Measurements from ENCODE around the gene ALAD. TPM values are rescaled to one million over a fixed set of nuclear protein-coding genes. Genes with fewer than 3 reads are reported as not detected.

ALAD gene
- total and polyA plus RNA-seq, 2 of the 8 experiments (the other 6 are each of a cell fraction or from before 2014, with no cell fraction given), result 8.2 to 15.3 TPM

DNA sequence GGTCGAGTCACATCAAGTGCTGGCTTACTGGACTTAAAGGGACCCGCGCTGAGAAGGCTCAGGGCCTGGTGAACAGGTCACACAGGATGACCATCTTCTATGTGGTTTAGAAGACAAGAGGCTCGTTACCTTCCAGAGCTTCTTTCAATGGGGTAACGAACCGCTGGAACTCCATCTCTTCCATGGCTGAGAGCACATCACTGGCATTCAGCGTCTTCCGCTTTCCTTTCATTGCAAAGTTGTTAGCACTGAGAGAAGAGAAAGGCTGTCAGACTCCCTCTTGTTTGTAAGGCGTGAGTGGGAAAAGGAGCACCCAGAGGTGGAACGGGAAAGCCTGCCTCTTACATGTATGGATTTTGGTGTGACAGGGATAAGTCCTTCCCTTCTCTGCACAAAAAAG is 8.4 kb upstream of the ALAD start:
- H4K91ac ChIP-seq (replicated peaks; ENCODE audit: insufficient read length, low read length), result no peak overlapping the region
- POLR2A ChIA-PET (ENCODE audit: partially characterized antibody), result interaction anchor here (0.8 to 3.4 kb wide), 27 partner anchors 9 to 988 kb away, joined by 3 to 43 read pairs (median 5); partner anchors contain the start of genes ALAD, CDC26, FKBP15 and HDHD3
- H3K4me2 ChIP-seq (ENCODE audit: insufficient read depth in 1 of 2, low read depth in 2 of 2, low read length in 2 of 2), result peak overlapping the region; percentile 92 to 98
- 56% methylated on average over 10 of the region's 10 CpGs; no CpG with 5 or more reads in 1 of the 2 experiments for WGBS, 2 experiments (ENCODE audit: extremely low coverage in 1 of 2, insufficient coverage in 1 of 2, insufficient read length in 1 of 2, insufficient replicate concordance in 2 of 2, low coverage in 1 of 2, low lambda C conversion rate in 2 of 2, missing lambda C conversion rate in 1 of 2)
- H3K4ac ChIP-seq (replicated peaks; ENCODE audit: insufficient read length, low read depth, low read length), result no peak overlapping the region
- CTCF ChIA-PET (ENCODE audit: partially characterized antibody), result interaction anchor here (0.5 to 2.6 kb wide), 12 partner anchors 11 to 248 kb away, joined by 3 to 7 read pairs (median 4); no protein-coding TSS in a partner anchor
- H3K56ac ChIP-seq (replicated peaks; ENCODE audit: insufficient read length, low read depth, low read length), result no peak overlapping the region
- TF ChIP-seq SAP30 (IDR thresholded peaks at IDR 0.05; ENCODE audit: insufficient read depth, insufficient replicate concordance, low read length) (no peak), POLR2A (IDR thresholded peaks at IDR 0.05; ENCODE audit: control extremely low read depth in 1 of 2, low read depth in 2 of 2, low read length in 2 of 2) (peak in 1 of 2 experiments; percentile 0; a peak in 1 of 3 replicates)
- H3K79me2 ChIP-seq (ENCODE audit: control insufficient read depth in 1 of 2, insufficient read depth in 2 of 2, low read length in 2 of 2), result peaks cover 0 to 22% of the 10 kb centered on the region in 2 experiments; a peak in 3 of 4 replicates
- no peak overlapping the region for H3K23ac ChIP-seq (ENCODE audit: insufficient read length)
- H4K20me1 ChIP-seq (replicated peaks in 1 of 2; ENCODE audit: control insufficient read depth in 1 of 2, insufficient read depth in 2 of 2, low read length in 2 of 2), result no peaks in the 10 kb centered on the region
- H3K4me1 ChIP-seq (replicated peaks in 1 of 4; ENCODE audit: control insufficient read depth in 3 of 4, insufficient read depth in 4 of 4, low read length in 3 of 4), result peaks cover 0 to 10% (median 4%) of the 10 kb centered on the region in 4 experiments; a peak in 1 of 7 replicates
- no peaks in the 10 kb centered on the region for H3K27me3 ChIP-seq (replicated peaks in 1 of 4; ENCODE audit: control insufficient read depth in 3 of 4, extremely low read depth in 1 of 4, insufficient read depth in 3 of 4, low read length in 3 of 4)
- no peak overlapping the region for H4K8ac ChIP-seq (ENCODE audit: extremely low read depth, insufficient read depth, low read length)
- H3K79me1 ChIP-seq (ENCODE audit: low read depth, low read length), result peaks cover 6% of the 10 kb centered on the region
- H2BK5ac ChIP-seq (ENCODE audit: low read depth, low read length), result peak overlapping the region; percentile 99
- H3K9me3 ChIP-seq (ENCODE audit: insufficient read depth in 2 of 2, low read depth in 1 of 2, low read length in 1 of 2), result no peaks in the 10 kb centered on the region
- H3K23me2 ChIP-seq (ENCODE audit: low read depth, low read length), result peaks cover 8% of the 10 kb centered on the region
- H3K27ac ChIP-seq (ENCODE audit: low read depth, low read length), result peak overlapping the region; percentile 97
- H3K9ac ChIP-seq (replicated peaks in 1 of 4; ENCODE audit: extremely low read depth in 1 of 4, low read depth in 3 of 4, low read length in 3 of 4), result peak overlapping the region; percentile 93 to 98 (median 98)
- H2AFZ ChIP-seq (ENCODE audit: low read length), result 0 out of 2 replicates have a peak overlapping the region, but pooled peaks have one; percentile 16
- peaks cover 14 to 20% (median 16%) of the 10 kb centered on the region in 4 experiments for H3K36me3 ChIP-seq (ENCODE audit: control insufficient read depth in 2 of 4, insufficient read depth in 4 of 4, low read length in 3 of 4)
- H3K18ac ChIP-seq (ENCODE audit: extremely low read depth, low read length), result no peak overlapping the region
- H2BK120ac ChIP-seq (replicated peaks; ENCODE audit: low read depth, low read length), result no peak overlapping the region
- no peak overlapping the region; the same call in 1 of the 2 replicates for H2BK12ac ChIP-seq (ENCODE audit: low read depth, low read length)
- no peak overlapping the region for H3K14ac ChIP-seq (ENCODE audit: insufficient read length)
- no peak overlapping the region for H4K5ac ChIP-seq (ENCODE audit: insufficient read length, low read depth, low read length)
- no peak for DNase-seq (ENCODE audit: low read depth in 1 of 2, low spot score in 2 of 2)
- H2AK5ac ChIP-seq (ENCODE audit: low read depth, low read length), result no peak overlapping the region
- H2BK15ac ChIP-seq (ENCODE audit: low read length), result no peak overlapping the region
- H3K4me3 ChIP-seq (ENCODE audit: extremely low read depth in 1 of 4, insufficient read depth in 2 of 4, low read depth in 3 of 4, low read length in 4 of 4), result peak overlapping the region; percentile 59 to 100 (median 96)
- H2BK20ac ChIP-seq (ENCODE audit: low read length), result no peak overlapping the region
- FAIRE-seq, result no peak

All from H1 (cell line).